Caco-2 (cell line): ENCODE data around the gene TBXAS1. TPM values are rescaled to one million over a fixed set of nuclear protein-coding genes. Genes with fewer than 3 reads are reported as not detected.

Experiments
- BruUV-seq: library from RNA; stranded (reverse); fragments of 400-500 nt; replicated peaks from 2 replicates; lab custom pipeline; 2021; lab: Mats Ljungman, UMichigan
- CTCF ChIA-PET: fragments of 300-600 bp; sonication (Branson Sonifier 250); formaldehyde crosslinking; loops from one replicate; lab custom pipeline; 2022; ENCODE audit warnings: antibody characterized with exemption; lab: Charles Lee
- POLR2A ChIA-PET: fragments of 300-600 bp; sonication (Branson Sonifier 250); formaldehyde crosslinking; loops from one replicate; lab custom pipeline; 2022; ENCODE audit warnings: antibody characterized with exemption; lab: Charles Lee
- DNase-seq, 2 experiments: peaks; one replicate each; pipeline versions ENCODE4 v3.0.0 to v3.0.0-alpha.2; 2020 to 2022
- H3K27me3 ChIP-seq: replicated peaks from 2 replicates; pipeline ENCODE4 v1.6.0; 2011; ENCODE audit warnings: low read length; ENCODE audit not compliant: control insufficient read depth, insufficient read depth
- H3K36me3 ChIP-seq: 2 replicates; pipeline ENCODE4 v1.5.1; 2011; ENCODE audit warnings: low read length; ENCODE audit not compliant: control insufficient read depth, insufficient read depth
- H3K4me1 ChIP-seq: fragments of 250-450 bp; sonication (Bioruptor Pico); 2 replicates; pipeline ENCODE4 v1.5.1; 2020; ENCODE audit warnings: mild to moderate bottlenecking
- H3K4me3 ChIP-seq: 2 replicates; pipeline ENCODE4 v1.5.1; 2011; ENCODE audit warnings: low read depth, mild to moderate bottlenecking, control low read depth, low read length
- H3K9me3 ChIP-seq: fragments of 250-450 bp; sonication (Bioruptor Pico); 2 replicates; pipeline ENCODE4 v1.5.1; 2020; ENCODE audit warnings: mild to moderate bottlenecking, moderate library complexity
- H3K27ac Mint-ChIP-seq: one replicate; pipeline ENCODE4 v1.8.0; 2022; ENCODE audit warnings: mixed read lengths; ENCODE audit not compliant: unreplicated experiment
- H3K27me3 Mint-ChIP-seq: one replicate; pipeline ENCODE4 v1.8.0; 2022; ENCODE audit warnings: mixed read lengths; ENCODE audit not compliant: insufficient read depth, unreplicated experiment
- H3K36me3 Mint-ChIP-seq: one replicate; pipeline ENCODE4 v1.8.0; 2022; ENCODE audit warnings: mild to moderate bottlenecking, mixed read lengths; ENCODE audit not compliant: insufficient read depth, unreplicated experiment
- H3K4me1 Mint-ChIP-seq: one replicate; pipeline ENCODE4 v1.8.0; 2022; ENCODE audit warnings: low read depth, mixed read lengths; ENCODE audit not compliant: unreplicated experiment
- H3K4me3 Mint-ChIP-seq: one replicate; pipeline ENCODE4 v1.8.0; 2022; ENCODE audit warnings: mild to moderate bottlenecking, moderate library complexity, mixed read lengths; ENCODE audit not compliant: unreplicated experiment
- H3K9me3 Mint-ChIP-seq: one replicate; pipeline ENCODE4 v1.8.0; 2022; ENCODE audit warnings: mixed read lengths; ENCODE audit not compliant: unreplicated experiment
- intact Hi-C: fragments of 100-400 bp; cut with micrococcal nuclease; formaldehyde crosslinking; loops from one replicate; pipeline ENCODE4 v1.10.0; 2022; ENCODE audit not compliant: unreplicated experiment
- total RNA-seq: library from RNA; stranded (reverse); gene quantifications from 2 replicates; pipeline ENCODE4 v1.2.3, GENCODE V29; 2022
- TF ChIP-seq, protein P1 (sequence below), 2 experiments: fragments of 200-600 bp in 1 of 2; IDR thresholded peaks; 1 replicate in 1 of 2; 2 replicates in 1 of 2; pipeline versions ENCODE4 v1.5.1 to v1.8.0; 2011 to 2022; ENCODE audit warnings: antibody characterized with exemption in 1 of 2, control low read depth in 1 of 2, inconsistent platforms in 1 of 2, low read depth in 1 of 2, low read length in 1 of 2, mild to moderate bottlenecking in 1 of 2, moderate library complexity in 1 of 2; ENCODE audit not compliant: insufficient read depth in 1 of 2, severe bottlenecking in 1 of 2, unreplicated experiment in 1 of 2

TBXAS1 gene
- total RNA-seq, 1 experiment from 2014 or later: 1.6 TPM

DNA sequence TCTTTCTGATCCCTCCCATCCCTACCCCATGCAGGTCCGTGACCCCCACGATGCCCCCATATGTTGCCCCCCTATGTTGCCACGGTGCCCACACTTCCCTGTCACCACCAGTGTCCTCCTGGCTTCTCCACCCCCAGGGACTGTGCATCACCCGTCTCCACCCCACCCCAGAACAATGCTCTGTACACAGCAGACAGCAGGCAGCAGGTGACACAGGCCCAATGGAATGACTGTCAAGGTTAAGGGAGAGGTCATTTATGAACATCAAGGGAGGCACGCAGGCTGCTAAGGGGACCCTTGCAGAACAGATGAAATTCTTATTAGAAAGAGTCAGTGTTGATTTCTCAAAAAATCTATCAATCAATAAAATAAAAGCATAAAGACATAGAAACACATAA, 162.2 kb downstream of the TBXAS1 start:
- Mint-ChIP-seq H3K27me3 (peaks cover 2% of the 10 kb centered on the region), H3K4me3 (no peak overlapping the region), H3K4me1 (no peaks in the 10 kb centered on the region), H3K27ac (no peak overlapping the region), H3K9me3 (no peaks in the 10 kb centered on the region), H3K36me3 (no peaks in the 10 kb centered on the region)
- no peaks in the 10 kb centered on the region for H3K9me3 ChIP-seq
- ChIA-PET CTCF (interaction anchor here (1.1 kb wide), 1 partner anchor 38 kb away, joined by 3 read pairs; no protein-coding TSS in a partner anchor), POLR2A (no interaction called here)
- TF ChIP-seq, protein P1, sequence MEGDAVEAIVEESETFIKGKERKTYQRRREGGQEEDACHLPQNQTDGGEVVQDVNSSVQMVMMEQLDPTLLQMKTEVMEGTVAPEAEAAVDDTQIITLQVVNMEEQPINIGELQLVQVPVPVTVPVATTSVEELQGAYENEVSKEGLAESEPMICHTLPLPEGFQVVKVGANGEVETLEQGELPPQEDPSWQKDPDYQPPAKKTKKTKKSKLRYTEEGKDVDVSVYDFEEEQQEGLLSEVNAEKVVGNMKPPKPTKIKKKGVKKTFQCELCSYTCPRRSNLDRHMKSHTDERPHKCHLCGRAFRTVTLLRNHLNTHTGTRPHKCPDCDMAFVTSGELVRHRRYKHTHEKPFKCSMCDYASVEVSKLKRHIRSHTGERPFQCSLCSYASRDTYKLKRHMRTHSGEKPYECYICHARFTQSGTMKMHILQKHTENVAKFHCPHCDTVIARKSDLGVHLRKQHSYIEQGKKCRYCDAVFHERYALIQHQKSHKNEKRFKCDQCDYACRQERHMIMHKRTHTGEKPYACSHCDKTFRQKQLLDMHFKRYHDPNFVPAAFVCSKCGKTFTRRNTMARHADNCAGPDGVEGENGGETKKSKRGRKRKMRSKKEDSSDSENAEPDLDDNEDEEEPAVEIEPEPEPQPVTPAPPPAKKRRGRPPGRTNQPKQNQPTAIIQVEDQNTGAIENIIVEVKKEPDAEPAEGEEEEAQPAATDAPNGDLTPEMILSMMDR (IDR thresholded peaks at IDR 0.05; ENCODE audit: insufficient read depth in 1 of 2, low read depth in 1 of 2, low read length in 1 of 2, severe bottlenecking in 1 of 2, unreplicated experiment in 1 of 2): no peak
- no peaks in the 10 kb centered on the region for H3K27me3 ChIP-seq
- no TSS peak for BruUV-seq
- H3K36me3 ChIP-seq: no peaks in the 10 kb centered on the region
- intact Hi-C loops: no loop called here
- DNase-seq: peak in 1 of 2 experiments; percentile 29
- H3K4me3 ChIP-seq: no peak overlapping the region
- H3K4me1 ChIP-seq: no peaks in the 10 kb centered on the region

DNA sequence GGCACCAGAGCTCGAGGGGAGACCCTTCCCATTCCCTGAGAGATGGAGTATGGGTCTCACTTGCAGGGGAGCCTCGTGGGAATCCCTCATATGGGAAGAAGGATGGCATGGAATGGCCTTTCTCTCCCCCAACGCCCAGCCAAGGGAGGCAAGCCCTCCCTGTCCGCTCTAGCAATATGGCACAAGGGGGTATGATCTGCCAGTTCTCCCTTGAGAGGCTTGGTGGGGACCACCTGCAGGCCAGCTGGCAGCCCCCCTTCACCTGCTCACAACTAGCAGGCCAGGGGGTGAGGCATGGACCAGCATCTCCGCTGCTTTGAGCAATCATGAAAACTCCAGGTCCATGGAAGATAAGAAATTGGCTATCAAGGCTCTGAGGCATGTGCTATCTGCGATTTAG, 162.8 kb downstream of the TBXAS1 start:
- no peak overlapping the region for H3K27ac Mint-ChIP-seq
- H3K4me1 Mint-ChIP-seq: no peaks in the 10 kb centered on the region
- no TSS peak for BruUV-seq
- Histone ChIP-seq H3K4me1 (no peaks in the 10 kb centered on the region), H3K4me3 (no peak overlapping the region), H3K27me3 (no peaks in the 10 kb centered on the region), H3K36me3 (no peaks in the 10 kb centered on the region), H3K9me3 (no peaks in the 10 kb centered on the region)
- DNase-seq: peak in 1 of 2 experiments; percentile 23
- intact Hi-C loops: no loop called here
- ChIA-PET CTCF (interaction anchor here (1.1 kb wide), 1 partner anchor 39 kb away, joined by 3 read pairs; no protein-coding TSS in a partner anchor), POLR2A (no interaction called here)
- H3K4me3 Mint-ChIP-seq: no peak overlapping the region
- TF ChIP-seq, protein P1 (IDR thresholded peaks at IDR 0.05; ENCODE audit: insufficient read depth in 1 of 2, low read depth in 1 of 2, low read length in 1 of 2, severe bottlenecking in 1 of 2, unreplicated experiment in 1 of 2): no peak
- H3K9me3 Mint-ChIP-seq: no peaks in the 10 kb centered on the region
- no peaks in the 10 kb centered on the region for H3K36me3 Mint-ChIP-seq
- peaks cover 2% of the 10 kb centered on the region for H3K27me3 Mint-ChIP-seq

DNA sequence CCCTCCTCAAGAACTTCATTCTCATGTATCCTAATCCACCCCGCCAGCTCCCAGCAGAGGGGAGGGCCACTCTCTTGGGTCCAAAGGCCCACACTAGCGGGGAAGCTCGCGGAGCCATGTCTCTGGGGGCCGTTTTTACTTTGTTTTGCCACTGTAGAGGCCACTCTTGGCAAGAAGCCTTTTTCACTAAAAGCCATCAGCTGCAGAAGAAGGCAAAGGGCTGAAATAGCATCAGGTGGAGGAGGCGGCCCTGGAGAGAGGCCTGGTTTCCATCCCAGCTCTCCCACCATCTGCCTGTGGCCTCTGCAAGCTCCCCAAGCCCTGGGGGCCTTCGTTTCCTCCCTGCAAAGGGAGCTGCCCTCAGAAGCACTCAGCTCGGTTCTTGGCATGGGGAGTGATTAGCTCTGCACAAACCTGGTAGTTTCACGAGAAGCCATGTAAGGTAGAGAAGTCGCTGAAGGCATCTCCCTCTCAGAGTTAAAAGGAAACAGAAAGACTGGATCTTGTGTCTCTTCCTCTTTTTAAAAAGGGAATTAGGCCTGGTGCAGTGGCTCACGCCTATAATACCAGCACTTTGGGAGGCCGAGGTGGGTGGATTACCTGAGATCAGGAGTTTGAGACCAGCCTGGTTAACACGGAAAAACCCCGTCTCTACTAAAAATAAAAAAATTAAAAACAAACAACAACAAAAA, 163.4 kb downstream of the TBXAS1 start:
- H3K4me1 ChIP-seq: no peaks in the 10 kb centered on the region
- BruUV-seq: no TSS peak
- H3K4me3 ChIP-seq: no peak overlapping the region
- peaks cover 2% of the 10 kb centered on the region for H3K27me3 Mint-ChIP-seq
- no peaks in the 10 kb centered on the region for H3K9me3 ChIP-seq
- ChIA-PET CTCF (interaction anchor here (1.1 kb wide), 1 partner anchor 40 kb away, joined by 3 read pairs; no protein-coding TSS in a partner anchor), POLR2A (no interaction called here)
- TF ChIP-seq, protein P1 (IDR thresholded peaks at IDR 0.05; ENCODE audit: insufficient read depth in 1 of 2, low read depth in 1 of 2, low read length in 1 of 2, severe bottlenecking in 1 of 2, unreplicated experiment in 1 of 2): no peak
- no peaks in the 10 kb centered on the region for H3K9me3 Mint-ChIP-seq
- no peak overlapping the region for H3K4me3 Mint-ChIP-seq
- H3K36me3 ChIP-seq: no peaks in the 10 kb centered on the region
- no peaks in the 10 kb centered on the region for H3K36me3 Mint-ChIP-seq
- H3K27ac Mint-ChIP-seq: no peak overlapping the region
- no peaks in the 10 kb centered on the region for H3K27me3 ChIP-seq
- H3K4me1 Mint-ChIP-seq: no peaks in the 10 kb centered on the region
- intact Hi-C loops: no loop called here
- peak in 1 of 2 experiments; percentile 5 for DNase-seq
